Cardiac muscle cell (in vitro differentiated cells and primary cell): ENCODE results near the gene LYST. TPM values are rescaled to one million over a fixed set of nuclear protein-coding genes. Genes with fewer than 3 reads are reported as not detected.
A peak's percentile ranks its signal among the peaks of the same experiment; 100 is the strongest.

Experiments
- DNase-seq, 2 donors: peaks; one replicate each; pipeline versions ENCODE4 v3.0.0 to v3.0.0-alpha.2; 2010 to 2017; ENCODE audit warnings: low read depth in 1 of 2, low spot score in 1 of 2
- H3K27ac ChIP-seq: fragments of 200-600 bp; sonication (generic); 2 replicates; pipeline ENCODE4 v1.5.1; 2016
- H3K27me3 ChIP-seq: fragments of 200-600 bp; sonication (generic); 2 replicates; pipeline ENCODE4 v1.6.0; 2016; ENCODE audit warnings: control low read depth
- H3K36me3 ChIP-seq: fragments of 200-600 bp; sonication (generic); 2 replicates; pipeline ENCODE4 v1.5.1; 2016; ENCODE audit warnings: control low read depth
- H3K4me1 ChIP-seq: fragments of 200-600 bp; sonication (generic); 2 replicates; pipeline ENCODE4 v1.8.1; 2017; ENCODE audit warnings: low read depth, mild to moderate bottlenecking, mixed run types
- H3K4me3 ChIP-seq: fragments of 200-600 bp; sonication (generic); 2 replicates; pipeline ENCODE4 v1.5.1; 2016; ENCODE audit warnings: mild to moderate bottlenecking
- H3K9me3 ChIP-seq: fragments of 200-600 bp; sonication (generic); 2 replicates; pipeline ENCODE4 v1.5.1; 2017; ENCODE audit warnings: low read depth, mild to moderate bottlenecking, control low read depth
- CTCF ChIP-seq: IDR thresholded peaks from 2 replicates; pipeline ENCODE4 v1.5.1; 2012; ENCODE audit warnings: low read depth, mild to moderate bottlenecking, low read length
- polyA plus RNA-seq: library from polyadenylated mRNA; unstranded; fragments of >200 nt; fragmentation: Nextera tagmentation; extraction: Ambion mirVana; gene quantifications from 2 replicates; pipeline ENCODE4 v1.2.1, GENCODE V29; 2016
- total RNA-seq: library from RNA; depleted of rRNA; stranded (reverse); fragments of >200 nt; gene quantifications from 2 replicates; pipeline ENCODE4 v1.2.3, GENCODE V29; 2016

Gene LYST
- total and polyA plus RNA-seq, 2 experiments from 2014 or later, result 4.5 to 5.2 TPM

GRCh38 chr1:235817101-235817728, 49.5 kb downstream of the LYST start:
- no peak overlapping the region for H3K4me3 ChIP-seq
- H3K27ac ChIP-seq, result no peak overlapping the region
- TF ChIP-seq CTCF, result no peak
- H3K36me3 ChIP-seq, result no peaks in the 10 kb centered on the region
- no peak for DNase-seq
- no peaks in the 10 kb centered on the region for H3K27me3 ChIP-seq
- no peaks in the 10 kb centered on the region for H3K4me1 ChIP-seq
- H3K9me3 ChIP-seq, result no peaks in the 10 kb centered on the region

DNA sequence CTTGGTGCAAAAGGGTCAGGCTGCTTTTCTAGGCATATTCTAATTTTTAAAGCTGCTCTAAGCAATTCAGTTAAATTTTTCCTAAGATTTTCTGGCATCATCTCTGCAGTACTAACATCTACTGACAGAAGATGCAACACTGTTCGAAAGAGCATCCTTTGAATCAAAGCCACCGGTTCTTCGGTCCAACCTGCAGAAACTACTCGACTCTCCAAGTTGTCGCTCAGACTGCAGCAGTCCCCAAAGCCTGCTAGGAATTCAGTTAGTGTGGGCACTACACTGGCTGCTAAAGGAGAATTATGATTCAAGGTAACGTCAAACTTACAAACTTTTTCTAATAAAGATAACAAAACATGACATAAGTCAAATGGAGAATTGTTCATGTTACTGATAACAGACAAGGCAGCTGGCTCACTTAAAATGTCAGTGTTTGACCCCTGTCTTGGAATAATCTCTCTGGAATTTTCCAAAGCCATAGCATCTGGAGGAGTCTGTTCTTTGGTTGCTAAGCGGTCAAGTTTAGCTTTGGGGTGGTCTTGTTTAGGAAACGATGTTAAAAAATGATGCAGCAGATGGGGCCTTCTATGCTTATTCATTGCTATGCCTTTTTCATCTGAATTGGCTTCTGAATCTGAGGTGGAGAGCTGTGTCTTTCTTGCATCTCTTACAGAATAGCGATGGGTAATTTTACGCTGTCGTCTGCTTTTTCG, 56.9 kb downstream of the LYST start:
- Histone ChIP-seq H3K4me1 (no peaks in the 10 kb centered on the region), H3K9me3 (no peaks in the 10 kb centered on the region), H3K4me3 (no peak overlapping the region), H3K27ac (no peak overlapping the region), H3K27me3 (no peaks in the 10 kb centered on the region), H3K36me3 (no peaks in the 10 kb centered on the region)
- no peak for TF ChIP-seq CTCF
- peak in 1 of 2 donors; percentile 77 for DNase-seq

DNA sequence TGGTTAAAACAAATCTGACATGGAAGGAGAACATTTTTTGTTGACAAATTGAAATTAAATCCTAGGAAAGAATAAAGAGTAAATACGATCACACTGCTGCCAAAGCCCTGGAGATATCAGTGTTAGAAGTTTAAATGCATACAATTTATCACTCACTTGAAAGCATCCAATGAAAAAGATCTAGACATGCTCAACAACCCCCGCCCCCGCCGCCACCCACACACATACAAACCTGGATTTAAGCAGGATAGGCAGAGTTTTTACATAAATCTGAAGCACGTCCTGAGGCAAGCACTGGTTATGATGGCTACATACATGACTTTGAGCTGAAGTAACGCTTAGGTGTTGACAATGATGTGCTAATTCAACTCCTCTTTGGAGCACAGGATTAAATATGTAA, 58.5 kb downstream of the LYST start:
- TF ChIP-seq CTCF, result no peak
- Histone ChIP-seq H3K27ac (no peak overlapping the region), H3K9me3 (no peaks in the 10 kb centered on the region), H3K36me3 (no peaks in the 10 kb centered on the region), H3K4me1 (no peaks in the 10 kb centered on the region), H3K4me3 (no peak overlapping the region), H3K27me3 (no peaks in the 10 kb centered on the region)
- DNase-seq, result no peak

DNA sequence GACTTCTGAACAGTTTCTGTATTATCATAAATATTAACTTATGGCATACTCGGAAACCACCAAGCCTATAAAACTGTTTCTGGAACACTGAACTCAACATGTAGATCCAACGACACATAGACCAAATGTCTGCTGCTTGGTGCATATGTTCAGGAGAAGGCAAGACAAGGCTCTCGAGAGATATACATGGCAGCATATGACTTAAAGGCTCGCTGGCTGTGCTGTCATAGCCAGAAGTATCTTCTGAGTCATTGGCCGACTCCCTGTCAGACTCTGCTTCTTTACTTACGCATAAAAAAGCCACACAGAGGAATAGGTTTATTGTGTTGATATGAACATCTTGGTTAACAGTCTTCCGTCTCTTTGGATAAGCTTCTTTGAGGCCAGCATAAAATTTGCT, 60.6 kb downstream of the LYST start:
- Histone ChIP-seq H3K4me3 (no peak overlapping the region), H3K27me3 (no peaks in the 10 kb centered on the region), H3K36me3 (no peaks in the 10 kb centered on the region), H3K9me3 (no peaks in the 10 kb centered on the region), H3K4me1 (no peaks in the 10 kb centered on the region), H3K27ac (no peak overlapping the region)
- TF ChIP-seq CTCF, result no peak
- no peak for DNase-seq

DNA sequence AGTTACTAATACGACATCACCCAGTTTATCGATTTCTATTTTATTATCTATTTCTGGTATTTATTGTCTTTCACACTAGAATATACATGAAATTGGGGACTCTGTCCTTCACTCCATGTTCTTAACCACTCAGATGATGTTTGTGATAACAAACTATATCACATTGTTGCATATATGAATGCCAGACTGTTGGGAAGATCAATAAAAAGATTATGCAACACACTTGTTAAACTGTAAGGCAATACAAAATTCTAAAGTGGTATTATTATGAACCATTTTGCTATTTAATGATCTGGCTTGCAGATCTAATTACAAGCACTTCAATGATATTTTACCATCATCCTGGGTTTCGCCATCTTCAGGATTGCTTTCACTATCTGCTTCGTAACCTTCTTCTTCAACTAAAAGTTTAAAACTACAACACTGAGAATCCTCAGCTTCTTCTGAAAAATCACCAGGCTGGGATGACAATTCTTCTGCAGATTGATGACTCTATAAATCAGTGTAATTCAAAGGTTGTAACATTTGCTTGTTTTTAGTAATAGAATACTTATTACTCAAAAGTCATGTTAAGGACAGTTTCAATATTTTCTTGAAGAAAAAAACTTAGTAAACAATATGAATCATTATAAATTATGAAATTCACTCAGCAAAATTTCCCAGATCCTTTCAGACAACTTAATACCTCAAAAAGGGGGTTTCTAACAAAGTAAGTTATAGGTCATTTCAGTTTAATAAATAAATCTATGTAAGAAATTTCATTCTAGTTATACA, 63.9 kb downstream of the LYST start:
- Histone ChIP-seq H3K4me3 (no peak overlapping the region), H3K27ac (no peak overlapping the region), H3K4me1 (no peaks in the 10 kb centered on the region), H3K27me3 (no peaks in the 10 kb centered on the region), H3K9me3 (no peaks in the 10 kb centered on the region), H3K36me3 (no peaks in the 10 kb centered on the region)
- no peak for TF ChIP-seq CTCF
- DNase-seq, result no peak
